Tibial artery (tissue), 4 donors: Measurements from ENCODE around the gene IQGAP1.

Experiments used
- DNase-seq, 2 donors: peaks; one replicate each; pipeline ENCODE4 v3.0.0-alpha.2; 2019
- H3K27ac ChIP-seq, 2 donors: fragments of 200-600 bp; sonication (generic) in 1 of 2; 1 replicate in 1 of 2; 2 replicates in 1 of 2; pipeline ENCODE4 v1.5.1; 2018 to 2019; ENCODE audit warnings: mild to moderate bottlenecking in 1 of 2
- H3K27me3 ChIP-seq, 2 donors: fragments of 200-600 bp; sonication (generic) in 1 of 2; one replicate each; pipeline versions ENCODE4 v1.5.1 to v1.6.0; 2016 to 2019
- H3K36me3 ChIP-seq, 3 donors: fragments of 200-600 bp; sonication (generic) in 2 of 3; one replicate each; pipeline ENCODE4 v1.5.1; 2016 to 2019; ENCODE audit warnings: mild to moderate bottlenecking in 2 of 3
- H3K4me1 ChIP-seq, 4 donors: fragments of 200-600 bp; sonication (generic) in 2 of 4; 1 replicate in 3 of 4; 2 replicates in 1 of 4; pipeline ENCODE4 v1.5.1; 2016 to 2019
- H3K4me3 ChIP-seq, 2 donors: fragments of 200-600 bp; sonication (generic) in 1 of 2; 1 replicate in 1 of 2; 2 replicates in 1 of 2; pipeline ENCODE4 v1.5.1; 2018 to 2019; ENCODE audit warnings: mild to moderate bottlenecking in 2 of 2
- H3K9me3 ChIP-seq, 3 donors: fragments of 200-600 bp; sonication (generic) in 1 of 3; one replicate each; pipeline ENCODE4 v1.5.1; 2016 to 2019
- CTCF ChIP-seq, 2 experiments: fragments of 200-600 bp in 1 of 2; fragments of 450-650 bp in 1 of 2; IDR thresholded peaks; one replicate each; pipeline ENCODE4 v1.5.1; 2017 to 2019; ENCODE audit warnings: antibody characterized with exemption in 2 of 2, mild to moderate bottlenecking in 1 of 2, moderate library complexity in 1 of 2
- intact Hi-C: fragments of 100-400 bp; cut with DNase I; formaldehyde crosslinking; loops from one replicate; pipeline ENCODE4 v1.15.0; 2023; ENCODE audit warnings: low total_unique reads

The IQGAP1 gene

GRCh38 chr15:90432253-90432652 lies 44.2 kb downstream of the IQGAP1 start:
- Histone ChIP-seq H3K4me3 (no peak overlapping the region), H3K27ac (peak overlapping the region; percentile 24 to 32), H3K4me1 (peaks cover 0 to 53% (median 16%) of the 10 kb centered on the region in 4 donors), H3K9me3 (no peaks in the 10 kb centered on the region), H3K27me3 (no peaks in the 10 kb centered on the region), H3K36me3 (peaks cover 28 to 41% (median 30%) of the 10 kb centered on the region in 3 donors)
- DNase-seq: no peak
- TF ChIP-seq CTCF (IDR thresholded peaks at IDR 0.05): no peak
- intact Hi-C loops: no loop called here

DNA sequence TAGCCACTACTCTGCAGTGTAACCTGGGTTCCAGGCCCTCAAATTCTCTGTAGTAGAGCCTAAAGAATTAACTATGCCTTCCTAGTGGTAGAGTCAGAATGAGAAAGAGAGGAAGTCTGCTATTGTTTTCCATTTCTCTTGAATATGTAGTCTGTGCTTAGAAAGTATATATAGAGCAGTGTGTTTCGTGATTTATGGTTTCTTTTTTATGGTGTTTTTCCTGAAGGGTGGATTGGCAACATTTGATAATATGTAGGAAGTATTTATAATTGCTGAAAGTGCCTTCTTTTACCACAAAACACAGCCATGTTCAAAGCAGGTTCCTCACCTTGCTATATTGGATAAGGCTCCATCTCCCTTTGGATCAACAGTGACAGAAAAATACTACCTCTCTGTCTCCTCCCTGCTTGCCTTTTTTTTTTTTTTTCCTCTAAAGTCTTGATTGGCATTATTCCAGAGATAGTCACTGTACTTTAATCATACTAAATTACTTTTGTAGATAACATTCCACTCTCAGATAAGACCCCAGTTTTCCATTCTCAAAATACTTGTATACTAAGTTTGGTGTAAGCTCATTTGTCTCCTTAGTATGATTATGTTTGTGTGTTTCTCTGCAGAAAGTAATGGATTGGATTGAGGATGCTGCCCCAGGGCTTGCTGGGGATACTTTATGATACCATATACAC lies 47.8 kb downstream of the IQGAP1 start:
- Histone ChIP-seq H3K9me3 (no peaks in the 10 kb centered on the region), H3K4me3 (no peak overlapping the region), H3K4me1 (peaks cover 0 to 57% (median 16%) of the 10 kb centered on the region in 4 donors), H3K27me3 (no peaks in the 10 kb centered on the region), H3K36me3 (peaks cover 22 to 28% (median 25%) of the 10 kb centered on the region in 3 donors), H3K27ac (peak overlapping the region in 1 of 2 donors; percentile 33)
- TF ChIP-seq CTCF (IDR thresholded peaks at IDR 0.05): no peak
- intact Hi-C loops: no loop called here
- DNase-seq: no peak

GRCh38 chr15:90436952-90437351 lies 48.9 kb downstream of the IQGAP1 start:
- H3K36me3 ChIP-seq: peaks cover 34 to 40% (median 36%) of the 10 kb centered on the region in 3 donors
- TF ChIP-seq CTCF (IDR thresholded peaks at IDR 0.05): no peak
- H3K4me3 ChIP-seq: no peak overlapping the region
- H3K27me3 ChIP-seq: no peaks in the 10 kb centered on the region
- H3K27ac ChIP-seq: no peak overlapping the region
- no peaks in the 10 kb centered on the region for H3K9me3 ChIP-seq
- DNase-seq: no peak
- intact Hi-C loops: no loop called here
- H3K4me1 ChIP-seq: peaks cover 0 to 47% (median 14%) of the 10 kb centered on the region in 4 donors

GRCh38 chr15:90437516-90437915 lies 49.5 kb downstream of the IQGAP1 start:
- no peak for TF ChIP-seq CTCF (IDR thresholded peaks at IDR 0.05)
- H3K4me3 ChIP-seq: no peak overlapping the region
- no peaks in the 10 kb centered on the region for H3K9me3 ChIP-seq
- H3K27ac ChIP-seq: no peak overlapping the region
- intact Hi-C loops: no loop called here
- DNase-seq: no peak
- H3K4me1 ChIP-seq: peaks cover 0 to 42% (median 14%) of the 10 kb centered on the region in 4 donors
- H3K36me3 ChIP-seq: peaks cover 40 to 46% (median 41%) of the 10 kb centered on the region in 3 donors
- no peaks in the 10 kb centered on the region for H3K27me3 ChIP-seq

DNA sequence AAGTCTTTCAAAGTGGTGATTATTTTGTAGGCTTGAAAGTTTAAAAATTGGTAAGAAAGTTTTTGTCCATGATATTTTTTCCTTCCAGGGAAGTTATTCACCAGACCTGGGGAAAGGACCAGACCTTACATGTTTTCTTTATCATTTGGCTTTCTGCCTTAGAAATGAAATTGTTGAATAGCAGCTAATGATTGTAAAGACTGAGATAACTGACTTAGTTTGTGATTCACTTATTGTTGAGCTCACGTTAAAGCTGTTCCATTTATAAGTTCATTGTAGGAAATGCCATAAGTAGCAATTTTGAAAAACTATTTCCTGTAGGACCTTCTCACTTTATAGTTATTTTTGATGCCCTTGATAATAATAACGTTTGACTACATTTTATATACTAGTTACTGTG lies 51.9 kb downstream of the IQGAP1 start:
- no peak overlapping the region for H3K27ac ChIP-seq
- TF ChIP-seq CTCF (IDR thresholded peaks at IDR 0.05): no peak
- H3K9me3 ChIP-seq: no peaks in the 10 kb centered on the region
- intact Hi-C loops: no loop called here
- peaks cover 0 to 27% (median 7%) of the 10 kb centered on the region in 4 donors for H3K4me1 ChIP-seq
- DNase-seq: no peak
- H3K27me3 ChIP-seq: no peaks in the 10 kb centered on the region
- no peak overlapping the region for H3K4me3 ChIP-seq
- H3K36me3 ChIP-seq: peaks cover 48 to 54% (median 49%) of the 10 kb centered on the region in 3 donors
